ENCODE results near the gene ZRSR2. TPM values are rescaled to one million over a fixed set of nuclear protein-coding genes. Genes with fewer than 3 reads are reported as not detected.

The ZRSR2 gene
- polyA plus RNA-seq, 1 of the 3 experiments (the other 2 are of a cell fraction) = 14.3 TPM

- H2AFZ ChIP-seq (ENCODE audit: low read depth) = no peak overlapping the region
- no peak for DNase-seq
- no peaks in the 10 kb centered on the region for H3K9me3 ChIP-seq
- H3F3A ChIP-seq (replicated peaks; ENCODE audit: insufficient read depth) = no peaks in the 10 kb centered on the region
- ChIA-PET POLR2A (no interaction called here), CTCF (interaction anchor here (1.6 kb wide), 1 partner anchor 34 kb away, joined by 3 read pairs; no protein-coding TSS in a partner anchor)
- WGBS (ENCODE audit: low lambda C conversion rate) = 93% methylated on average over 4 of the region's 5 CpGs
- H3K4me3 ChIP-seq (ENCODE audit: low read depth in 2 of 2, low read length in 1 of 2) = no peak overlapping the region
- H3K27ac ChIP-seq (ENCODE audit: low read depth in 2 of 2, low read length in 1 of 2) = no peak overlapping the region
- H3K9me2 ChIP-seq = no peaks in the 10 kb centered on the region
- no peaks in the 10 kb centered on the region for H4K20me1 ChIP-seq (ENCODE audit: insufficient read depth)
- peaks cover 3 to 6% of the 10 kb centered on the region in 2 experiments for H3K36me3 ChIP-seq (replicated peaks in 1 of 2; ENCODE audit: control insufficient read depth in 1 of 2, insufficient read depth in 2 of 2, low read length in 1 of 2)
- H3K79me2 ChIP-seq (ENCODE audit: insufficient read depth) = no peaks in the 10 kb centered on the region
- no peak overlapping the region for H3K9ac ChIP-seq
- no peak for TF ChIP-seq MXI1 (IDR thresholded peaks at IDR 0.05; ENCODE audit: low read depth, low read length)
- no peak for TF ChIP-seq USF1 (IDR thresholded peaks at IDR 0.05; ENCODE audit: borderline replicate concordance, low read depth)
- H3K27me3 ChIP-seq (ENCODE audit: insufficient read depth) = no peaks in the 10 kb centered on the region
- peaks cover 0 to 4% of the 10 kb centered on the region in 2 experiments; a peak in 3 of 4 replicates for H3K4me1 ChIP-seq (ENCODE audit: control insufficient read depth in 1 of 2, insufficient read depth in 2 of 2, low read depth in 1 of 2, low read length in 1 of 2)
- no peak overlapping the region for H3K4me2 ChIP-seq
These were observed 39.6 kb upstream of the ZRSR2 start for GRCh38 chrX:15750611-15751154.

GRCh38 chrX:15751155-15751819 lies 39.0 kb upstream of the ZRSR2 start:
- no peaks in the 10 kb centered on the region for H3K9me2 ChIP-seq
- H4K20me1 ChIP-seq (ENCODE audit: insufficient read depth) = no peaks in the 10 kb centered on the region
- no peaks in the 10 kb centered on the region for H3K27me3 ChIP-seq (ENCODE audit: insufficient read depth)
- no peak overlapping the region for H2AFZ ChIP-seq (ENCODE audit: low read depth)
- DNase-seq = no peak
- no peaks in the 10 kb centered on the region for H3F3A ChIP-seq (replicated peaks; ENCODE audit: insufficient read depth)
- no peak overlapping the region for H3K27ac ChIP-seq (ENCODE audit: low read depth in 2 of 2, low read length in 1 of 2)
- H3K36me3 ChIP-seq (replicated peaks in 1 of 2; ENCODE audit: control insufficient read depth in 1 of 2, insufficient read depth in 2 of 2, low read length in 1 of 2) = peaks cover 2 to 6% of the 10 kb centered on the region in 2 experiments
- H3K9me3 ChIP-seq = no peaks in the 10 kb centered on the region
- TF ChIP-seq GABPA (IDR thresholded peaks at IDR 0.05; ENCODE audit: low read depth) (no peak), SMC3 (IDR thresholded peaks at IDR 0.05; ENCODE audit: low read depth, low read length) (no peak), ZBTB33 (IDR thresholded peaks at IDR 0.05; ENCODE audit: borderline replicate concordance, low read depth) (no peak)
- H3K4me2 ChIP-seq = no peak overlapping the region
- POLR2A ChIA-PET = no interaction called here
- H3K9ac ChIP-seq = no peak overlapping the region
- 86% methylated on average over 4 of the region's 4 CpGs for WGBS (ENCODE audit: low lambda C conversion rate)
- CTCF ChIA-PET = no interaction called here
- H3K4me3 ChIP-seq (ENCODE audit: low read depth in 2 of 2, low read length in 1 of 2) = no peak overlapping the region
- H3K79me2 ChIP-seq (ENCODE audit: insufficient read depth) = no peaks in the 10 kb centered on the region
- H3K4me1 ChIP-seq (ENCODE audit: control insufficient read depth in 1 of 2, insufficient read depth in 2 of 2, low read depth in 1 of 2, low read length in 1 of 2) = peaks cover 0 to 4% of the 10 kb centered on the region in 2 experiments; a peak in 3 of 4 replicates

- H3K4me3 ChIP-seq (ENCODE audit: low read depth in 2 of 2, low read length in 1 of 2) = no peak overlapping the region
- no peaks in the 10 kb centered on the region for H4K20me1 ChIP-seq (ENCODE audit: insufficient read depth)
- H2AFZ ChIP-seq (ENCODE audit: low read depth) = no peak overlapping the region
- peaks cover 0 to 6% of the 10 kb centered on the region in 2 experiments for H3K36me3 ChIP-seq (replicated peaks in 1 of 2; ENCODE audit: control insufficient read depth in 1 of 2, insufficient read depth in 2 of 2, low read length in 1 of 2)
- no peaks in the 10 kb centered on the region for H3K9me2 ChIP-seq
- peaks cover under 1% of the 10 kb centered on the region for H3F3A ChIP-seq (replicated peaks; ENCODE audit: insufficient read depth)
- no peak overlapping the region for H3K9ac ChIP-seq
- ChIA-PET CTCF (no interaction called here), POLR2A (no interaction called here)
- H3K27me3 ChIP-seq (ENCODE audit: insufficient read depth) = no peaks in the 10 kb centered on the region
- WGBS (ENCODE audit: low lambda C conversion rate) = 96% methylated on average over 2 of the region's 2 CpGs
- H3K4me1 ChIP-seq (ENCODE audit: control insufficient read depth in 1 of 2, insufficient read depth in 2 of 2, low read depth in 1 of 2, low read length in 1 of 2) = peaks cover 0 to 4% of the 10 kb centered on the region in 2 experiments; a peak in 2 of 4 replicates
- no peak overlapping the region for H3K27ac ChIP-seq (ENCODE audit: low read depth in 2 of 2, low read length in 1 of 2)
- no peaks in the 10 kb centered on the region for H3K9me3 ChIP-seq
- no peaks in the 10 kb centered on the region for H3K79me2 ChIP-seq (ENCODE audit: insufficient read depth)
- DNase-seq = peak; percentile 21
- H3K4me2 ChIP-seq = no peak overlapping the region
- TF ChIP-seq TCF12 (IDR thresholded peaks at IDR 0.05) = no peak
- no peak for TF ChIP-seq USF1 (IDR thresholded peaks at IDR 0.05; ENCODE audit: borderline replicate concordance, low read depth)
- no peak for TF ChIP-seq REST (IDR thresholded peaks at IDR 0.05; ENCODE audit: low read depth, low read length)
- no peak for TF ChIP-seq RCOR1 (IDR thresholded peaks at IDR 0.05; ENCODE audit: low read length)
- TF ChIP-seq TAF1 (IDR thresholded peaks at IDR 0.05; ENCODE audit: borderline replicate concordance, low read depth, low read length) = no peak
- TF ChIP-seq MEF2A (IDR thresholded peaks at IDR 0.05; ENCODE audit: borderline replicate concordance, low read depth) = no peak
- TF ChIP-seq USF2 (IDR thresholded peaks at IDR 0.05; ENCODE audit: borderline replicate concordance, low read depth, low read length) = no peak
These were observed 35.2 kb upstream of the ZRSR2 start for GRCh38 chrX:15755091-15755490.
